ENCODE results near the gene NAA40.
A peak's percentile ranks its signal among the peaks of the same experiment; 100 is the strongest.

NAA40 gene

GRCh38 chr11:63986156-63986931 lies 47.5 kb downstream of the NAA40 start, which contains the start of gene OTUB1:
Gene OTUB1, plus strand, starts transcription at chr11:63986438. Its CDS starts 19 bp downstream, at chr11:63986457.
- peak within 1 kb of the TSS; percentile 89 to 94 for H3K4me3 ChIP-seq (ENCODE audit: low read depth in 1 of 2, low read length in 2 of 2)
- DNase-seq, result peak; percentile 91
- TF ChIP-seq CTCF (IDR thresholded peaks at IDR 0.05; ENCODE audit: borderline replicate concordance, extremely low read depth, low read length, poor library complexity, severe bottlenecking), result no peak
- no peak for TF ChIP-seq EZH2 (IDR thresholded peaks at IDR 0.05; ENCODE audit: borderline replicate concordance, low read depth, low read length, severe bottlenecking)
- peak within 1 kb of the TSS; percentile 95 for H3K9ac ChIP-seq (ENCODE audit: low read depth, low read length)
- H3K9me3 ChIP-seq (ENCODE audit: insufficient read depth, low read length, severe bottlenecking), result no peaks in the 10 kb centered on the region
- ATAC-seq (ENCODE audit: insufficient read depth, low read depth), result peak; percentile 89
- peak within 1 kb of the TSS; percentile 98 for H3K4me2 ChIP-seq (ENCODE audit: insufficient read depth, low read length)
- peak within 1 kb of the TSS; percentile 90 for H3K27ac ChIP-seq (ENCODE audit: low read length)
- H3K27me3 ChIP-seq (ENCODE audit: insufficient read depth, low read length, poor library complexity), result no peaks in the 10 kb centered on the region
- H3K4me1 ChIP-seq (ENCODE audit: insufficient read depth, low read length), result peaks cover 40% of the 10 kb centered on the region
- H3K36me3 ChIP-seq (ENCODE audit: insufficient read depth, low read length), result peaks cover 41% of the 10 kb centered on the region
- H4K20me1 ChIP-seq (ENCODE audit: insufficient read depth, low read length), result peaks cover 35% of the 10 kb centered on the region; the same call in 1 of the 2 replicates
- H2AFZ ChIP-seq (ENCODE audit: low read depth, low read length), result peak within 1 kb of the TSS; percentile 90
- H3K79me2 ChIP-seq (ENCODE audit: insufficient read depth, low read length), result peaks cover 74% of the 10 kb centered on the region

GRCh38 chr11:63986932-63987513 lies 48.2 kb downstream of the NAA40 start:
- Histone ChIP-seq H3K36me3 (ENCODE audit: insufficient read depth, low read length) (peaks cover 44% of the 10 kb centered on the region), H3K9me3 (ENCODE audit: insufficient read depth, low read length, severe bottlenecking) (no peaks in the 10 kb centered on the region), H3K27ac (ENCODE audit: low read length) (peak overlapping the region; percentile 90), H4K20me1 (ENCODE audit: insufficient read depth, low read length) (peaks cover 38% of the 10 kb centered on the region; the same call in 1 of the 2 replicates), H3K9ac (ENCODE audit: low read depth, low read length) (peak overlapping the region; percentile 95), H2AFZ (ENCODE audit: low read depth, low read length) (peak overlapping the region; percentile 90), H3K79me2 (ENCODE audit: insufficient read depth, low read length) (peaks cover 74% of the 10 kb centered on the region), H3K4me2 (ENCODE audit: insufficient read depth, low read length) (peak overlapping the region; percentile 98), H3K4me1 (ENCODE audit: insufficient read depth, low read length) (peaks cover 40% of the 10 kb centered on the region), H3K27me3 (ENCODE audit: insufficient read depth, low read length, poor library complexity) (no peaks in the 10 kb centered on the region), H3K4me3 (ENCODE audit: low read depth in 1 of 2, low read length in 2 of 2) (peak overlapping the region; percentile 89 to 94)
- no peak for ATAC-seq (ENCODE audit: insufficient read depth, low read depth)
- no peak for TF ChIP-seq CTCF (IDR thresholded peaks at IDR 0.05; ENCODE audit: borderline replicate concordance, extremely low read depth, low read length, poor library complexity, severe bottlenecking)
- TF ChIP-seq EZH2 (IDR thresholded peaks at IDR 0.05; ENCODE audit: borderline replicate concordance, low read depth, low read length, severe bottlenecking), result no peak
- no peak for DNase-seq

- H3K9ac ChIP-seq (ENCODE audit: low read depth, low read length), result no peak overlapping the region
- ATAC-seq (ENCODE audit: insufficient read depth, low read depth) (no peak), DNase-seq (no peak)
- TF ChIP-seq CTCF (IDR thresholded peaks at IDR 0.05; ENCODE audit: borderline replicate concordance, extremely low read depth, low read length, poor library complexity, severe bottlenecking) (no peak), EZH2 (IDR thresholded peaks at IDR 0.05; ENCODE audit: borderline replicate concordance, low read depth, low read length, severe bottlenecking) (no peak)
- no peak overlapping the region for H3K4me2 ChIP-seq (ENCODE audit: insufficient read depth, low read length)
- peaks cover 63% of the 10 kb centered on the region for H3K79me2 ChIP-seq (ENCODE audit: insufficient read depth, low read length)
- no peak overlapping the region for H2AFZ ChIP-seq (ENCODE audit: low read depth, low read length)
- H3K27ac ChIP-seq (ENCODE audit: low read length), result no peak overlapping the region
- no peaks in the 10 kb centered on the region for H3K9me3 ChIP-seq (ENCODE audit: insufficient read depth, low read length, severe bottlenecking)
- no peaks in the 10 kb centered on the region for H3K27me3 ChIP-seq (ENCODE audit: insufficient read depth, low read length, poor library complexity)
- H4K20me1 ChIP-seq (ENCODE audit: insufficient read depth, low read length), result peaks cover 59% of the 10 kb centered on the region
- peaks cover 75% of the 10 kb centered on the region for H3K36me3 ChIP-seq (ENCODE audit: insufficient read depth, low read length)
- peaks cover 20% of the 10 kb centered on the region for H3K4me1 ChIP-seq (ENCODE audit: insufficient read depth, low read length)
- H3K4me3 ChIP-seq (ENCODE audit: low read depth in 1 of 2, low read length in 2 of 2), result no peak overlapping the region
Measured at GRCh38 chr11:63991558-63991957, 52.8 kb downstream of the NAA40 start.
